GM19238 (cell line): Measurements from ENCODE around the gene BEST1.
A peak's percentile ranks its signal among the peaks of the same experiment; 100 is the strongest.
"Not testable (repeated sequence)": the region's sequence is repeated elsewhere in the genome, so short reads cannot be mapped to it uniquely, and the experiment has no call there.

Experiments
- DNase-seq: peaks from one replicate; pipeline ENCODE4 v3.0.0; 2011; ENCODE audit warnings: low spot score; ENCODE audit not compliant: insufficient read length

The BEST1 gene

GRCh38 chr11:61976420-61976800 lies 26.3 kb downstream of the BEST1 start:
- no peak for DNase-seq

DNA sequence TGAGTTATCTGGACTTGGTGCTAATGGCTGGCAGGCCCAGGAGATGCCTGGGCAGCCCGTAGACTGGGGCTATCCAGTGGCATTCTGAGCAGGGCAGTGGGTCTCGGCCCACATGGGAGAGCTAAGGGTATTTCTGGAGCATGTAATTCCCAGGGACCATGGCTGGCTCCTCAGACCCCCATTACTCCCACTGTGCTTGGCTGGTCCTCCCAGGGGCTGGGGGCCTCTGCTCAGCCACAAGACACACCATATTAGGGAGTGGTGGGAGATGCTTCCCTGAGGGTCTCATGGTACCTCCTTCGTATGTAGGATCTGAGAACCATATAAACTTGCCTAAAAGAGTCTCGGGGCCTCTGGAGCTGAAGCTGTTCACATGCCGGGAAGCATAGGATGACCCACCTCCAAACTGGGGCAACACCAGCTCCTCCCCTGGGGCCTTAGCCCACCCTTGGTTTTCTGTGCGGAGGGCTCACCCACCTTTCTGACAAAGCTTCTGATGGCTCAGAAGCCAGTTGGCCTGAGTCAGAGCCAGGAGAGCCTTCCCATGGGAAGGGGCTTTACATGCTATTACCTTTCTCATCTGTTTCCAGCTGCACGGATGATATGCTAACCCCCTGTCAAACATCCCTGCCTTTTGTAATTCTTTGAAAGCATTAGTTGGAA lies 26.8 kb downstream of the BEST1 start:
- DNase-seq, result no peak

GRCh38 chr11:61978703-61979661 lies 28.8 kb downstream of the BEST1 start:
- DNase-seq, result no peak

- DNase-seq, result no peak
These were observed 30.8 kb downstream of the BEST1 start for GRCh38 chr11:61980783-61981541.

- DNase-seq, result no peak
These were observed 33.3 kb downstream of the BEST1 start for GRCh38 chr11:61983419-61983818.

- no peak for DNase-seq
These were observed 35.7 kb downstream of the BEST1 start for GRCh38 chr11:61985869-61986268.

DNA sequence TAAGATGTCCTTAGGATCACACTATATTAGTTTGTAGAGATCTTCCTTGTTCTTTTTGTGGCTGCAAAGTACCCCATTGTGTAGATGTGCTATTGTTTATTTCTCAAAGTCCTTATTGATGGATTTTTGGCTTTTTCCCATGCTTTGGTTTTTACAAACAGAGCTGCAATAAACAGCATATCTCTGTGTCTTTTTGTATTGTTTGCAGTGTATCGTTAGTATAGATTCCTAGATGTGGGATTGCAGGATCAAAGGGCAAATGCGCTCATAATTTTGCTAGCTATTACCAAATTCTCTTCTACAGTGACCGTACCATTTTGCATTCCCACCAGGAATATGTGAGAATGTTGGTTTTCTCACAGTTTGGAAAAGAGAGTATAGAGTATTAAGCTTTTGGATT lies 44.8 kb downstream of the BEST1 start:
- DNase-seq, result no peak

GRCh38 chr11:61996933-61997332 lies 46.8 kb downstream of the BEST1 start:
- no peak for DNase-seq

DNA sequence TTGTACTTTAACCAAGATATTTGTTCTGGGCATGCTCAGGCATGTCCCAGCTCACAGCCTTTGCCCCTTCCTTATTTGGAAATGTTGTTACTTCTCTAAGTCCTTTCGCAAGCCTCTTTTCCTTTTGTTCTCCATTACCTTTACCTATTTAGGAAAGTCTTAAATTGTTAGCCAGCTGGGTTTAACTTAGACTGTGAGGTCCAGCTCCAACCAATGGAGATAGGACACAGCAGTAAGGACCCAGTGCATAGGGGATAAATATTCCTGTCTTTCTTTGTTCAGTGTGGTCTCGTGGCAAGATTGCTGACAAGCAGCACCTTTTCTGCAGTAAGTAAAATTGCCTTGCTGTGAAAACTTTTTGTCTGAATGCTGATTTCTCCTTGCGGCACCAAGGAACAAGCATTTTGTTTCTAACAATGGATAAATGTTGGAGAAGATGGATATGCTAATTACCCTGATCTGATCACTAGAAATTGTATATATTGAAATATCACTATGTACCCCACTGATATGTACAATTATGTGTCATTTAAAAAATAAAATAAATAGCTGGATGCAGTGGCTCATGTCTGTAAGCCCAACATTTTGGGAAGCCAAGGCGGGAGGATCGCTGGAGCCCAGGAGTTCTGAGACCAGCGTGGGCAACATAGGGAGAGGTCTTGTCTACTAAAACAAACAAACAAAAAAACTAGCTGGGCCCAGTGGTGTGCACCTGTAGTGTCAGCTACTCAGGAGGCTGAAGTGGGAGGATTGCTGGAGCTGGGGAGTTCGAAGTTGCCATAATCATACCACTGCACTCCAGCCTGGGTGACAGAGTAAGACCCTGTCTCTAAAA lies 49.2 kb downstream of the BEST1 start:
- DNase-seq, result no peak

- DNase-seq, result no peak
These were observed 50.6 kb downstream of the BEST1 start for GRCh38 chr11:62000539-62001446.

DNA sequence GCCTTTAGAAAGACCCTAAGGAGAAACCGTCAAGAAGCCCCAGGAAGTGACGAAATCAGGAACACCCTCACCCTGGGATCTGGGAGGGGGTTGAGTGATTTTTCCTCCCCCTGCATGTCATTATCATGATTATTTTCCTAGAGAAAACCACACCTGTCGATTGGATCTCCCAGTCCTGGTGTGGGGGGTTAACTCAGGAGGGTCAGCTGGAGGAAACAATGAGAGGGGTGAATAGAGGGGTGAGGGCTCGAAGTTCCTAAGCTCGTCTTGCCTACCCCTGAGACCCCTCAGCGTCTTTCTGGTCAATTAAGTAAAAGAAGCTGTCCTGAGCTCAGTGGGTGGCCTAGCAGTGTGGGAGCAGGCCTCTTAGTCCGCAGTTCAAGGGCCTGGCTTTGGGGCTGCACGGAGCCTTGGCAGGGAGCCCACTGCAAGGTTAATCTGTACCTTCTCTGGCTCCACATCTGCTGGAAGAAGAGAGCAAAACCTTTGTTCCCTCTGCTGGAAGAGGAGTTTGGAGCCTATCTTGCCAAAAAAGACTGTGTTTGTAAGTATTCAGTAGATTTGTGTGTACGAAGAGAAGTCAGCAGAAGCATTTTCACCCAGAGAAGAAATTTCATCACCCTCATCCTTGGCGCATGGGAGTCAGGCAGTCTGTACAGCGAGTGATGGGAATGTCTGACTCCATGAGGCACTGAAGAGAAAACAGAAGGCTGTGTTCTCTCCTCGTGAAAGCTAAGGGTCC lies 51.5 kb downstream of the BEST1 start:
- DNase-seq, result no peak

DNA sequence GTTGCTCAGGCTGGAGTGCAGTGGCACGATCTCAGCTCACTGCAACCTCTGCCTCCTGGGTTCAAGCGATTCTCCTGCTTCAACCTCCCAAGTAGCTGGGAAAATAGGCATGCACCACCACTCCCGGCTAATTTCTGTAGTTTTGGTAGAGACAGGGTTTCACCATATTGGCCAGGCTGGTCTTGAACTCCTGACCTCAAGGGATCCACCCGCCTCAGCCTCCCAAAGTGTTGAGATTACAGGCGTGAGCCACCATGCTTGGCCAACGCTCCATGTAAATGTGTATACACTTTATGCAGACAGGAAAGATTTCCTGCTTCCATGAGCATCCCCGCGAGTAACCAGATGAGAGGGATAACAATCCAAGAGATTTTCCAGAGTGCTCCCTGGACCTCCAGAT lies 52.1 kb downstream of the BEST1 start:
- DNase-seq, result not testable (repeated sequence)

GRCh38 chr11:62004473-62004872 lies 54.3 kb downstream of the BEST1 start:
- DNase-seq, result peak; percentile 50

DNA sequence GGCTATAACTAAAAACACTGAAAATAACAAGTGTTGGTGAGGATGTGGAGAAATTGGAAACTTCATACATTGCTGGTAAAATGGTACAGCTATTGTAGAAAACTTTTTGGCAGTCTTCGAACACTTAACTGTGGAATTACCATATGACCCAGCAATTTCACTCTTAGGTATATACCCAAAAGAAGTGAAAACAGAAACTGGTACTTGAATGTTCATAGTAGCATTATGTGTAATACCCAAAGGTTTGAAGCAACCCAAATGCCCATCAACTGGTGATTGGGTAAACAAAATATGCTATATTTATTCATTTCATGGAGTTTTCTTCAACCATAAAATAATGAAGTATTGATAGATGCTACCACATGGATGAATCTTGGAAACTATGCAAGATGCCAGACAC lies 58.0 kb downstream of the BEST1 start:
- DNase-seq, result no peak

DNA sequence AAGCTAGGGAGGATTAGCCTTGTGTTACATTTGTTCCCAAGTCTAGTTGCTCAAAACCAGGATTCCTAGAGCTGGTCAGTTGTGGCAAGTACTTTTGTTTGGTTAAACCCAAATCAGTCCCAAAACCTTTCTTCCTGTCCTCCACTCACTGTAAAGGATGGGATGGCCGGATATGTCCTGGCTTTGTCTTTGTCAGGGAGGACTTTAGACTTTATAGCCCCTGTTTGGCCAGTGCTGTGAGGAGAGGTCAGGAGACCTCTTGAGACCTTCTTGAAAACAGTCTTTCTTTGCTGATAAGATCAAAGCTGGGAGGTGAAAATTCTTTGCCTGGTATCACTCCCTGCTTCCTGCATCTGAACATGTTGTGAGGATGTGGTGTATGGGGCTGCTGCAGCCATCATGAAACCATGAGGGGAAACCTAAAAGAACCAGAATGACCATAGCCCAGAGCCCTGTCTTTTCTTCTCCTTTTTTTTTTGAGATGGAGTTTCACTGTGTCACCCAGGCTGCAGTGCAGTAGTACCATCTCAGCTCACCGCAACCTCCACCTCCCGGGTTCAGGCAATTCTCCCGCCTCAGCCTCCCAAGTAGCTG lies 60.9 kb downstream of the BEST1 start:
- no peak for DNase-seq

DNA sequence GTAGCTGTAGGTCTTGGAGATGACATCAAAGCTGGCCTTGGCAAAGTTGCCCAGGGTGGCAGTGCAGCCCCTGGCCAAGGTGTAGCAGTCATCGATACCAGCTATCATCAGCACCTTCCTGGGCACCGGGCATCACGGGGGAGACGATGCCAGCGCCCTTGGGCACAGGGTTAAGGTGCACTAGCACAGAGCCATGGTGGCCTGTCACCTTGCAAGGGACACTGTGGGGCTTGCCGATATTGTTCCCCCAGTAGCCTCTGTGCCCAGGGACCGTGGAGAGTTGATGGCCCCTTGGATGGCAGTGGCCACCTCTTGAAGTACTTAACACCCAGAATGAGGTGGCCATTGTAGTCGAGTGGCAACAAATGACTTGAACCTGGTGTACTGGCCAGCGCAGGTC lies 61.7 kb downstream of the BEST1 start:
- no peak for DNase-seq

DNA sequence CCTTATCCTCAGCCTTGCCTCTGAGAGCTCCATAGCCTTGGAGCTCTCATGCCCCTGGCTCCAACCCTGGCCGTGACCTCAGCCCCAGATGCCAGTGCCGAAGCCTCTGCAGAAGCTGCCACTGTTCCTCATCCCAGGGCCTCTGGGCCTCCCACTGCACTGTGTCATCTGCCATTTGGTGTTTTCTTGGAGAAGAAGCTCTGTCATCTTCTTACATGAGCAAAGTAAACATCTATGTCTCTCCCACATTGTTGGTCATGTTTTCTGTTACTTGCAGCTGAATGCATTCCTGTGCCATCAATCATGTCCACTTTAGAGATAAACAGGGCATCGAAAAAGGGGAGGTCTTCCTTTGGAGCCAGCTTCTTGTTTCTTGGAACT lies 62.3 kb downstream of the BEST1 start:
- DNase-seq, result no peak

DNA sequence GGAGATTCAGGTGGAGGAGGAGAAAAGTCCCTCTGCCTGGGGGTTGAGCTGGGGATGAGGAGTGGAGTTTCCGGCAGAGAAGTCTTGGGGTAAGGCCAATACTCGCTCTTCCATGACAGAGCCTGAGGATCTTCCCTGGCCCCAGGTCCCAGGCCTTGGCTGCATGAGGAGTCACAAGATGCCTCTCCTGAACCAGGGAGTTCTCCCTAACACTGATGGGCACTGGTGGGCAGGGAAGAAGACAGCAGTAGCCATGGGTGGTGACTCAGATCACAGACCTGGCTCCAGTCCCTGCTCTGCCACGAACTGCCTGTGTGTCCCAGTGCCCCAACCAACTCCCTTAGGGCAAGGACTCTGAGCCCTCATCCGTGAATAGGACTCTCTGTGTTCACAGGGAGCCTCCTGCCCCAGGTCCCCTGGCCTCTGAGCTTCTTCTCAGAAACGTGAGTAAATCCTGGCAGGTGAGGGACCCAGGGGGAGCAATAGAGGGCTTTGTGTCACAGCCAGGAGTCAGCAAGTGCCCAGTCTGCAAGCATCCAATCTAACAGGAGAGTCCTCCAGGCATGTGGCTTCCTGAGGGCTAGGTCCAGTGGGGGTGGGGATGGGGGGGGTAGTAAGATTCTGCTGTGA lies 62.8 kb downstream of the BEST1 start:
- no peak for DNase-seq
